Astrocyte of the spinal cord (primary cell): ENCODE measurements around the gene LMAN2.

Experiments used
- DNase-seq: peaks from one replicate; pipeline ENCODE4 v3.0.0; 2011; ENCODE audit warnings: low read depth, low spot score
- H3K4me3 ChIP-seq: 2 replicates; pipeline ENCODE4 v1.5.1; 2011; ENCODE audit warnings: low read depth, mild to moderate bottlenecking, low read length, moderate library complexity
- CTCF ChIP-seq: IDR thresholded peaks from 2 replicates; pipeline ENCODE4 v1.5.1; 2012; ENCODE audit warnings: low read depth, mild to moderate bottlenecking, low read length, inconsistent platforms
- in situ Hi-C: cut with HindIII; loops from 2 replicates; pipeline ENCODE4 v1.10.0; 2017; ENCODE audit warnings: low sequenced_read_pairs

Gene LMAN2

DNA sequence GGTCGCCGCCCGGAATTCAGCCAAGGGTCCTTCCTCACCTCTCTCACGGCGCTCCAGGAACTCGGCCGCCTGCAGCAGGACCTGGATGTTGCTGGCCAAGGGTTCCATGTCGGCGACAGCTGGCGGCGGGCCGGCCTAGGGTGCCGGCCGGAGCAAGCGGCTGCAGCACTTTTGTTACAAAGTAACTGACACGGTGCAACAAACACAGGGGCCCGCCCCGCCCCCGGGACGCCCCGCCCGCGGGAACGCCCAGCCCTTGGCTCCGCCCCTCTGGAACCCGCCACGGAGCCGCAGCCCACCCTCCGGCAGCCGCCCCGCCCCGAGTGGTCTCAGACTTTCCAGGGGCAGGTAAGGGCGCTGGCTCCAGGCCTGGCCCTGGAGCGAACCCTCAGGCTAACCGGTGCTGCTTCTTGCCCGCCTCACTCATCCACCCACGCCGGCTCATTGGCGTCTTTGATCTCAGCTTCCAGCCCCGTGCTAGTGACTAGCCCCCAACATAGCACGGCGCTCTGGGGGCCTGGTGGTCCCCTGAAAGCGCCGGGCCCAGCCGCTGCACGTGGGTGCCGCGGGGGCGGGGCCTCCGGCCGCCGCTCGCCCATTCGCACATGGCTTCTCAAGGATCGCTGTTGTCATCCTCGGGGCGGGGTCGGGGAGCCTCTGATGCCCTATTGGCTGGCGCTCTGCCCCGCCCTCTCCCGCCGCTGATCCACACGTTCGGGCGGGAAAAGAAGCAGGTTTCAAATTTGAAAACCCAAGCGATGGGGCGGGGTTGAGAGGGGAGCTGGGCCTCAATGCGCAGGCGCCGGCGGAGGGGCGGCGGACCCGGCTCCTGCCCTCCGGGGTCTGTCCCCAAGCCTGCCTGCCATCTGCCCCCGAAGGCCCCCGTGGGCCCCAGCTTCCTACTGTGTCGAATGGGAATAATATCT is 39.5 kb downstream of the LMAN2 start, which contains the start of gene MXD3:
MXD3 (minus strand) TSS at position 176 of the 926 bp plus-strand sequence; CDS start at position 108, 68 bp downstream.
- in situ Hi-C loops = no loop called here
- TF ChIP-seq CTCF = no peak
- DNase-seq = peak; percentile 96
- peak within 1 kb of the TSS; percentile 63 for H3K4me3 ChIP-seq

DNA sequence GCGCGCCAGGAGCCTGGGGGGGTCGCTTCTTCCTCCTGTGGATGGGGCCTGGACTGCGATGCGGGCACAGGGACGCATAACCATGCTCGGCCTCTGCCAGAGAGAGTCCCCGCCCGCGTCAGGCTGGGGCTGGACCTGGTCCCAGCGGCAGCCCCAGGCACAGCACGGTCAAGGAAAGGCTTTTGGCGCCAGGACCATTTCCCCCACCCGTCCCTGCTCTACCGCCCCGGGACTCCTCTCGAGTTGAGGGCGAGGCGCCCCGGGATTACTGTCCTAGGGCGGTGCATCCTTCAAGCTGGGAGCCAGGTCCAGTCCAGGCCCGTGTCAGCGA is 40.1 kb downstream of the LMAN2 start:
- no peak for DNase-seq
- no peak for TF ChIP-seq CTCF
- in situ Hi-C loops = no loop called here
- H3K4me3 ChIP-seq = peak overlapping the region; percentile 63

DNA sequence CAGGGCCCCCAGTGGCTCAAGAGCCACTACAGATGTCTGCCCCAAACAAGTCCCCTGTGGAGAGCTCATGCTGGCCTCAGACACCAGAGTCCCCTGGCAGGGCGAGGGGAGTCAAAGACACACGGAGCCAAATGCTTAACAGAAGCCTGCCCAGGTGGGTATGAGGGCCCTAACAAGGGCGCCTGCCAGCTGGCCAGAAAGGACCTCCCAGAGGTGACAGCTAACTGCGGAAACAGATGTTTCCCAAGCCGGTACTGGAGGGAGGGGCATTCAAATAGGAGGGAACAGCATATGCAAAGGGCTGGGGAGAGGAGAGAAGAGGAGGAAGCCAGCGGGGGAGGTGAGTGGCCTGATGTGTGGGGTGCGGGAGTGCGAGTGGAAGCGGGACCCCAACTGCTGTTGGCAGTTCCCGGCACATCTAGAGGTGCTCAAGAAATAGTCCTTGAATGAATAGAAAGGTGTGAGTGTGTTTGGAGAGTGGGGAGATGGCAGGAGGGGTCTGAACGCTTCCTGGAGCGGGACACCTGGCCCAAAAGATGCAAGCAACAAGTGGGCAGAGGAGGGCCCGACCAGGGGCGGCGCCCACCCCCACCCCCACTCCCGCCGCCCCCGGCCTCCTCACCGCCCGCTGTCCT is 40.6 kb downstream of the LMAN2 start:
- peak overlapping the region; percentile 63 for H3K4me3 ChIP-seq
- in situ Hi-C loops = no loop called here
- no peak for DNase-seq
- no peak for TF ChIP-seq CTCF

DNA sequence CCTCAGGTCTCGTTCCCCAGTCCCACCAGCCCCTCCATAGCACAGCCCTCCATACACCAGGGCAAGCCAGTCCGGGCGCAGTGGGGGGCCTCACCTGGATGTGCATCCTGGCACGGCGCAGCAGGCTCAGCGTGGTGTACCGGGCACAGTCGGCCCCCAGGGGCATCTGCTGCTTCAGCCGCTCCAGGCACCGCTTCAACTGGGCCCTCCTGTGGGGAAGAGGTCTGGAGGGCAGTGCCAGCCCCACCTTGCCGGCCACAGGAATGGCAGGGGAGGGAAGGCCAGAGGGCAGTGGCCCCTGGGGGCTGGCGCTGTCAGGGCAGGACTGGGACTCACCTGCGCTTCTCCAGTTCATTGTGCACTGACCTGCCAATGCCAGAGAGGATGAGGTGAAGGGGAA is 41.1 kb downstream of the LMAN2 start:
- no peak for TF ChIP-seq CTCF
- DNase-seq = no peak
- in situ Hi-C loops = no loop called here
- peak overlapping the region; percentile 63 for H3K4me3 ChIP-seq

GRCh38 chr5:177309351-177310191 is 41.9 kb downstream of the LMAN2 start:
- in situ Hi-C loops = no loop called here
- no peak overlapping the region for H3K4me3 ChIP-seq
- TF ChIP-seq CTCF = peak; percentile 97
- DNase-seq = peak; percentile 67

DNA sequence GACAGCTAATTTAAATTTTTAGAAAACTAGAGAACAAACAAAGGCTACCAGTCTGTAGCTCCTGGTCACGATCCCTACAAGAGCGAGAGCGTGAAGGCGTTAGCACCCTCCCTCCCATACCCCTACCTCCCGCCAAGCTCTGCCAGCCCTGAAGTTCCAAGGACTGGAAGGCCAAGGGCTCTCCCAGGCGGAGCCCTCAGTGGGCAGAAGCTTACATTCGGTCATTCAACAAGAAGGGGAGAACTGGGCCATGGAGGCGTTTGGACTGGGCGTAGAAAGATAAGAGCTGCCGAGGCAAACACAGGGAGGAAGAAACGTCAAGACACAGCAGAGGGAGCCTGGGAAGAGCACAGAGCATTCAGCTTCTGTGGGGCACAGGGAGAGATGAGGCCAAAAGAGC is 42.7 kb downstream of the LMAN2 start:
- no peak for TF ChIP-seq CTCF
- no peak for DNase-seq
- no peak overlapping the region for H3K4me3 ChIP-seq
- in situ Hi-C loops = no loop called here
